Liver (tissue), 9 donors: Measurements from ENCODE around the gene KNG1. TPM values are rescaled to one million over a fixed set of nuclear protein-coding genes. Genes with fewer than 3 reads are reported as not detected.

Experiments
- DNase-seq: peaks from one replicate; pipeline ENCODE4 v3.0.0-alpha.2; 2017; ENCODE audit warnings: low spot score
- H3K27ac ChIP-seq, 2 donors: one replicate each; pipeline ENCODE4 v1.7.0; 2013; ENCODE audit warnings: inconsistent platforms in 2 of 2, low read length in 2 of 2, control low read depth in 1 of 2, low read depth in 1 of 2, mild to moderate bottlenecking in 1 of 2
- H3K27me3 ChIP-seq, 4 donors: one replicate each; pipeline versions ENCODE4 v1.6.1 to v1.7.0; 2013; ENCODE audit warnings: low read length in 3 of 4, inconsistent platforms in 1 of 4, mild to moderate bottlenecking in 1 of 4, moderate library complexity in 1 of 4; ENCODE audit not compliant: control insufficient read depth in 4 of 4, insufficient read depth in 4 of 4
- H3K36me3 ChIP-seq, 4 donors: one replicate each; pipeline versions ENCODE4 v1.6.1 to v1.7.0; 2013; ENCODE audit warnings: low read length in 3 of 4, mild to moderate bottlenecking in 3 of 4, low read depth in 1 of 4, moderate library complexity in 1 of 4; ENCODE audit not compliant: control insufficient read depth in 4 of 4, insufficient read depth in 3 of 4
- H3K4me1 ChIP-seq, 4 donors: one replicate each; pipeline versions ENCODE4 v1.6.1 to v1.7.0; 2013; ENCODE audit warnings: low read length in 3 of 4, mild to moderate bottlenecking in 3 of 4, moderate library complexity in 1 of 4; ENCODE audit not compliant: control insufficient read depth in 4 of 4, insufficient read depth in 4 of 4
- H3K4me3 ChIP-seq, 3 donors: one replicate each; pipeline versions ENCODE4 v1.6.1 to v1.7.0; 2013; ENCODE audit warnings: low read length in 3 of 3, control low read depth in 1 of 3, low read depth in 1 of 3, mild to moderate bottlenecking in 1 of 3
- H3K9ac ChIP-seq, 2 donors: one replicate each; pipeline ENCODE4 v1.7.0; 2013; ENCODE audit warnings: low read length in 2 of 2, mild to moderate bottlenecking in 2 of 2, moderate library complexity in 2 of 2, control low read depth in 1 of 2, low read depth in 1 of 2
- H3K9me3 ChIP-seq, 4 donors: one replicate each; pipeline versions ENCODE4 v1.6.1 to v1.7.0; 2013; ENCODE audit warnings: low read length in 3 of 4; ENCODE audit not compliant: control insufficient read depth in 4 of 4
- ATF3 ChIP-seq: IDR thresholded peaks from 2 replicates; pipeline ENCODE4 v1.6.1; 2016; ENCODE audit warnings: antibody characterized with exemption
- CTCF ChIP-seq: fragments of 150-350 bp; IDR thresholded peaks from 2 replicates; pipeline ENCODE4 v1.5.1; 2017; ENCODE audit warnings: improper control_type of control experiment, low read depth, low read length; ENCODE audit not compliant: missing input control
- EGR1 ChIP-seq, 2 donors: IDR thresholded peaks; 2 replicates each; pipeline ENCODE4 v1.6.1; 2016 to 2018; ENCODE audit warnings: antibody characterized with exemption in 2 of 2, low read depth in 2 of 2
- FOXA1 ChIP-seq: IDR thresholded peaks from 2 replicates; pipeline ENCODE4 v1.6.1; 2016; ENCODE audit warnings: antibody characterized with exemption
- FOXA2 ChIP-seq: IDR thresholded peaks from 2 replicates; pipeline ENCODE4 v1.6.1; 2016; ENCODE audit warnings: antibody characterized with exemption
- GABPA ChIP-seq, 2 donors: IDR thresholded peaks in 1 of 2; conservative IDR thresholded peaks in 1 of 2; 2 replicates each; pipeline ENCODE4 v1.6.1; 2016; ENCODE audit warnings: antibody characterized with exemption in 2 of 2, mild to moderate bottlenecking in 1 of 2, moderate library complexity in 1 of 2
- HNF4A ChIP-seq, 2 donors: conservative IDR thresholded peaks; 2 replicates each; pipeline ENCODE4 v1.6.1; 2016; ENCODE audit warnings: antibody characterized with exemption in 2 of 2, mild to moderate bottlenecking in 2 of 2
- HNF4G ChIP-seq: IDR thresholded peaks from 2 replicates; pipeline ENCODE4 v1.6.1; 2016; ENCODE audit warnings: antibody characterized with exemption
- JUND ChIP-seq, 2 donors: IDR thresholded peaks; 2 replicates each; pipeline ENCODE4 v1.6.1; 2016; ENCODE audit warnings: antibody characterized with exemption in 2 of 2
- MAX ChIP-seq: IDR thresholded peaks from 2 replicates; pipeline ENCODE4 v1.6.1; 2016; ENCODE audit warnings: antibody characterized with exemption
- NR2F2 ChIP-seq: IDR thresholded peaks from 2 replicates; pipeline ENCODE4 v1.6.1; 2016; ENCODE audit warnings: antibody characterized with exemption
- RAD21 ChIP-seq, 2 donors: IDR thresholded peaks; 2 replicates each; pipeline ENCODE4 v1.6.1; 2016; ENCODE audit warnings: antibody characterized with exemption in 2 of 2, mild to moderate bottlenecking in 2 of 2
- REST ChIP-seq: IDR thresholded peaks from 2 replicates; pipeline ENCODE4 v1.6.1; 2016; ENCODE audit warnings: antibody characterized with exemption, mild to moderate bottlenecking
- RXRA ChIP-seq, 2 donors: IDR thresholded peaks; 2 replicates each; pipeline ENCODE4 v1.6.1; 2017 to 2018; ENCODE audit warnings: antibody characterized with exemption in 2 of 2, mild to moderate bottlenecking in 1 of 2
- SP1 ChIP-seq: IDR thresholded peaks from 2 replicates; pipeline ENCODE4 v1.6.1; 2018; ENCODE audit warnings: antibody characterized with exemption, mild to moderate bottlenecking
- TAF1 ChIP-seq: conservative IDR thresholded peaks from 2 replicates; pipeline ENCODE4 v1.6.1; 2016; ENCODE audit warnings: antibody characterized with exemption, mild to moderate bottlenecking
- YY1 ChIP-seq: IDR thresholded peaks from 2 replicates; pipeline ENCODE4 v1.6.1; 2016; ENCODE audit warnings: antibody characterized with exemption, mild to moderate bottlenecking
- ZBTB33 ChIP-seq: IDR thresholded peaks from 2 replicates; pipeline ENCODE4 v1.6.1; 2016; ENCODE audit warnings: antibody characterized with exemption
- WGBS: extraction: QIAGEN DNeasy Blood & Tissue Kit; methylation state at CpG from one replicate; pipeline ENCODE4 v1.1.7; 2013; 5-methylcytosine and 5-hydroxymethylcytosine counted together
- polyA plus RNA-seq, 2 donors: library from polyadenylated mRNA; stranded (reverse) in 1 of 2; unstranded in 1 of 2; fragments of 200-250 nt in 1 of 2; fragments of >200 nt in 1 of 2; fragmentation: Nextera tagmentation in 1 of 2; extraction: Ambion mirVana in 1 of 2; gene quantifications; one replicate each; pipeline versions ENCODE4 v1.2.1 to v1.2.3, GENCODE V29; 2013 to 2015
- total RNA-seq, 2 donors: library from RNA; depleted of rRNA; stranded (reverse); fragments of >200 nt; gene quantifications; one replicate each; pipeline ENCODE4 v1.2.3, GENCODE V29; 2014
- donor health status: healthy.
- donor health status: healthy.
- donor health status: healthy.
- donor health status: healthy.
- donor health status: healthy.

KNG1 gene
- total and polyA plus RNA-seq, 4 donors: 605 to 918 (median 716) TPM

GRCh38 chr3:186785495-186786018 is 68.4 kb downstream of the KNG1 start:
- H3K9ac ChIP-seq: peak overlapping the region; percentile 50 to 93
- no peaks in the 10 kb centered on the region for H3K9me3 ChIP-seq
- peak overlapping the region; percentile 87 to 99 (median 89) for H3K4me3 ChIP-seq
- H3K36me3 ChIP-seq: peaks cover 13 to 53% (median 52%) of the 10 kb centered on the region in 4 donors
- no peak overlapping the region for H3K27ac ChIP-seq
- DNase-seq: no peak
- peaks cover 6 to 29% (median 26%) of the 10 kb centered on the region in 4 donors for H3K4me1 ChIP-seq
- TF ChIP-seq NR2F2 (no peak), EGR1 (IDR thresholded peaks at IDR 0.05; ENCODE audit: low read depth in 2 of 2) (no peak), JUND (IDR thresholded peaks at IDR 0.05) (no peak), FOXA1 (no peak), GABPA (IDR thresholded peaks at IDR 0.05 in 1 of 2, conservative IDR thresholded peaks at IDR 0.05 in 1 of 2) (no peak), HNF4A (conservative IDR thresholded peaks at IDR 0.05) (no peak), FOXA2 (no peak)
- H3K27me3 ChIP-seq: no peaks in the 10 kb centered on the region
- 34% methylated on average over 7 of the region's 7 CpGs for WGBS

GRCh38 chr3:186786922-186787321 is 69.8 kb downstream of the KNG1 start:
- no peak for DNase-seq
- TF ChIP-seq SP1 (no peak), RXRA (IDR thresholded peaks at IDR 0.05) (no peak), FOXA1 (no peak), HNF4A (conservative IDR thresholded peaks at IDR 0.05) (no peak), ATF3 (no peak), EGR1 (IDR thresholded peaks at IDR 0.05; ENCODE audit: low read depth in 2 of 2) (no peak), GABPA (IDR thresholded peaks at IDR 0.05 in 1 of 2, conservative IDR thresholded peaks at IDR 0.05 in 1 of 2) (no peak), HNF4G (no peak), TAF1 (no peak), JUND (IDR thresholded peaks at IDR 0.05) (no peak), YY1 (no peak), ZBTB33 (no peak), MAX (no peak), CTCF (no peak), FOXA2 (no peak), RAD21 (IDR thresholded peaks at IDR 0.05) (no peak), NR2F2 (no peak), REST (no peak)
- H3K4me3 ChIP-seq: no peak overlapping the region
- WGBS: 76% methylated on average over 3 of the region's 3 CpGs
- H3K9ac ChIP-seq: no peak overlapping the region
- peaks cover 13 to 53% (median 52%) of the 10 kb centered on the region in 4 donors for H3K36me3 ChIP-seq
- H3K4me1 ChIP-seq: peaks cover 8 to 29% (median 26%) of the 10 kb centered on the region in 4 donors
- H3K27ac ChIP-seq: no peak overlapping the region
- no peaks in the 10 kb centered on the region for H3K9me3 ChIP-seq
- no peaks in the 10 kb centered on the region for H3K27me3 ChIP-seq
